Measurements from ENCODE around the gene IGSF21. TPM values are rescaled to one million over a fixed set of nuclear protein-coding genes. Genes with fewer than 3 reads are reported as not detected.

IGSF21 gene
- total RNA-seq, 5 donors from 2014 or later (not counting 1 experiment from before 2014, with no cell fraction given) = not detected

GRCh38 chr1:18344755-18345154 is 237.2 kb downstream of the IGSF21 start:
- no peaks in the 10 kb centered on the region for H3K4me1 Mint-ChIP-seq
- H3K9me3 Mint-ChIP-seq = peaks cover 0 to 5% (median 0%) of the 10 kb centered on the region in 3 donors
- no peak overlapping the region for H3K4me3 ChIP-seq (ENCODE audit: control insufficient read depth in 1 of 2, extremely low read depth in 1 of 2, low read length in 1 of 2)
- ChIA-PET POLR2A (no interaction called here), CTCF (no interaction called here)
- no peaks in the 10 kb centered on the region for H3K36me3 ChIP-seq (ENCODE audit: control insufficient read depth in 2 of 2, extremely low read depth in 1 of 2, insufficient read depth in 1 of 2, low read length in 1 of 2)
- H3K9me3 ChIP-seq = no peaks in the 10 kb centered on the region
- DNase-seq (no peak), ATAC-seq (replicated peaks in 1 of 4) (no peak)
- peaks cover 0 to 7% of the 10 kb centered on the region in 2 experiments for H3K27me3 ChIP-seq (replicated peaks in 1 of 2; ENCODE audit: control insufficient read depth in 2 of 2, extremely low read depth in 1 of 2, insufficient read depth in 2 of 2, low read length in 1 of 2)
- H3K27ac Mint-ChIP-seq = no peak overlapping the region
- H3K4me3 Mint-ChIP-seq = no peak overlapping the region
- 27% methylated on average over 2 of the region's 3 CpGs for WGBS (ENCODE audit: insufficient coverage)
- H3K36me3 Mint-ChIP-seq = no peaks in the 10 kb centered on the region
- no peak overlapping the region for H3K27ac ChIP-seq (ENCODE audit: low read length)
- H3K27me3 Mint-ChIP-seq = peaks cover 15 to 28% of the 10 kb centered on the region in 2 donors
- no peaks in the 10 kb centered on the region for H3K4me1 ChIP-seq (ENCODE audit: control insufficient read depth in 1 of 2, extremely low read depth in 1 of 2, insufficient read depth in 2 of 2, low read length in 2 of 2)

GRCh38 chr1:18347559-18347958 is 240.0 kb downstream of the IGSF21 start:
- H3K4me1 Mint-ChIP-seq = no peaks in the 10 kb centered on the region

GRCh38 chr1:18348354-18348753 is 240.8 kb downstream of the IGSF21 start:
- CTCF ChIA-PET = no interaction called here
- H3K27ac Mint-ChIP-seq = no peak overlapping the region
- H3K4me3 ChIP-seq (ENCODE audit: control insufficient read depth in 1 of 2, extremely low read depth in 1 of 2, low read length in 1 of 2) = no peak overlapping the region
- peaks cover 0 to under 1% (median 0%) of the 10 kb centered on the region in 3 donors for H3K9me3 Mint-ChIP-seq
- WGBS (ENCODE audit: insufficient coverage) = 40% methylated on average over 2 of the region's 3 CpGs
- H3K36me3 Mint-ChIP-seq = no peaks in the 10 kb centered on the region
- H3K36me3 ChIP-seq (ENCODE audit: control insufficient read depth in 2 of 2, extremely low read depth in 1 of 2, insufficient read depth in 1 of 2, low read length in 1 of 2) = no peaks in the 10 kb centered on the region
- no peaks in the 10 kb centered on the region for H3K4me1 Mint-ChIP-seq
- H3K27ac ChIP-seq (ENCODE audit: low read length) = no peak overlapping the region
- ATAC-seq (replicated peaks in 1 of 4) = no peak
- H3K4me1 ChIP-seq (ENCODE audit: control insufficient read depth in 1 of 2, extremely low read depth in 1 of 2, insufficient read depth in 2 of 2, low read length in 2 of 2) = no peaks in the 10 kb centered on the region
- no peak overlapping the region for H3K4me3 Mint-ChIP-seq
- peaks cover 2 to 33% of the 10 kb centered on the region in 2 experiments for H3K27me3 ChIP-seq (replicated peaks in 1 of 2; ENCODE audit: control insufficient read depth in 2 of 2, extremely low read depth in 1 of 2, insufficient read depth in 2 of 2, low read length in 1 of 2)
- H3K9me3 ChIP-seq = no peaks in the 10 kb centered on the region
- peaks cover 28 to 40% of the 10 kb centered on the region in 2 donors for H3K27me3 Mint-ChIP-seq
- DNase-seq = no peak
- POLR2A ChIA-PET = no interaction called here

More at GRCh38 chr1:18347559-18347958, 240.0 kb downstream of the IGSF21 start:
- H3K4me3 Mint-ChIP-seq = no peak overlapping the region
- Histone ChIP-seq H3K27ac (ENCODE audit: low read length) (no peak overlapping the region), H3K27me3 (replicated peaks in 1 of 2; ENCODE audit: control insufficient read depth in 2 of 2, extremely low read depth in 1 of 2, insufficient read depth in 2 of 2, low read length in 1 of 2) (peaks cover 2 to 25% of the 10 kb centered on the region in 2 experiments), H3K4me1 (ENCODE audit: control insufficient read depth in 1 of 2, extremely low read depth in 1 of 2, insufficient read depth in 2 of 2, low read length in 2 of 2) (no peaks in the 10 kb centered on the region), H3K36me3 (ENCODE audit: control insufficient read depth in 2 of 2, extremely low read depth in 1 of 2, insufficient read depth in 1 of 2, low read length in 1 of 2) (no peaks in the 10 kb centered on the region), H3K4me3 (ENCODE audit: control insufficient read depth in 1 of 2, extremely low read depth in 1 of 2, low read length in 1 of 2) (no peak overlapping the region), H3K9me3 (no peaks in the 10 kb centered on the region)
- ATAC-seq (replicated peaks in 1 of 4) (no peak), DNase-seq (no peak)
- H3K27ac Mint-ChIP-seq = no peak overlapping the region
- WGBS (ENCODE audit: insufficient coverage) = 95% methylated on average over 3 of the region's 5 CpGs
- ChIA-PET POLR2A (no interaction called here), CTCF (no interaction called here)
- H3K9me3 Mint-ChIP-seq = peaks cover 0 to 5% (median 0%) of the 10 kb centered on the region in 3 donors
- H3K36me3 Mint-ChIP-seq = no peaks in the 10 kb centered on the region
- H3K27me3 Mint-ChIP-seq = peaks cover 31 to 32% of the 10 kb centered on the region in 2 donors

- ATAC-seq (replicated peaks in 1 of 4) = no peak
- DNase-seq = no peak
- CTCF ChIA-PET = no interaction called here
- H3K27me3 ChIP-seq (replicated peaks in 1 of 2; ENCODE audit: control insufficient read depth in 2 of 2, extremely low read depth in 1 of 2, insufficient read depth in 2 of 2, low read length in 1 of 2) = peaks cover 2 to 29% of the 10 kb centered on the region in 2 experiments
- Mint-ChIP-seq H3K4me1 (no peaks in the 10 kb centered on the region), H3K4me3 (no peak overlapping the region), H3K27me3 (peaks cover 35 to 50% of the 10 kb centered on the region in 2 donors), H3K9me3 (no peaks in the 10 kb centered on the region), H3K27ac (no peak overlapping the region), H3K36me3 (no peaks in the 10 kb centered on the region)
- 61% methylated on average over 11 of the region's 18 CpGs for WGBS (ENCODE audit: insufficient coverage)
- H3K4me1 ChIP-seq (ENCODE audit: control insufficient read depth in 1 of 2, extremely low read depth in 1 of 2, insufficient read depth in 2 of 2, low read length in 2 of 2) = no peaks in the 10 kb centered on the region
- POLR2A ChIA-PET = no interaction called here
- no peak overlapping the region for H3K27ac ChIP-seq (ENCODE audit: low read length)
- no peak overlapping the region for H3K4me3 ChIP-seq (ENCODE audit: control insufficient read depth in 1 of 2, extremely low read depth in 1 of 2, low read length in 1 of 2)
- no peaks in the 10 kb centered on the region for H3K36me3 ChIP-seq (ENCODE audit: control insufficient read depth in 2 of 2, extremely low read depth in 1 of 2, insufficient read depth in 1 of 2, low read length in 1 of 2)
- H3K9me3 ChIP-seq = no peaks in the 10 kb centered on the region
Measured at GRCh38 chr1:18350747-18351146, 243.1 kb downstream of the IGSF21 start.

GRCh38 chr1:18351735-18352134 is 244.1 kb downstream of the IGSF21 start:
- no peaks in the 10 kb centered on the region for H3K4me1 Mint-ChIP-seq
- no peak for DNase-seq
- no peaks in the 10 kb centered on the region for H3K36me3 Mint-ChIP-seq
- no peak overlapping the region for H3K27ac Mint-ChIP-seq
- H3K4me3 Mint-ChIP-seq = no peak overlapping the region
- Histone ChIP-seq H3K4me3 (ENCODE audit: control insufficient read depth in 1 of 2, extremely low read depth in 1 of 2, low read length in 1 of 2) (no peak overlapping the region), H3K27ac (ENCODE audit: low read length) (no peak overlapping the region), H3K36me3 (ENCODE audit: control insufficient read depth in 2 of 2, extremely low read depth in 1 of 2, insufficient read depth in 1 of 2, low read length in 1 of 2) (no peaks in the 10 kb centered on the region), H3K27me3 (replicated peaks in 1 of 2; ENCODE audit: control insufficient read depth in 2 of 2, extremely low read depth in 1 of 2, insufficient read depth in 2 of 2, low read length in 1 of 2) (peaks cover 2 to 29% of the 10 kb centered on the region in 2 experiments), H3K9me3 (no peaks in the 10 kb centered on the region), H3K4me1 (ENCODE audit: control insufficient read depth in 1 of 2, extremely low read depth in 1 of 2, insufficient read depth in 2 of 2, low read length in 2 of 2) (no peaks in the 10 kb centered on the region)
- H3K27me3 Mint-ChIP-seq = peaks cover 37 to 48% of the 10 kb centered on the region in 2 donors
- H3K9me3 Mint-ChIP-seq = no peaks in the 10 kb centered on the region
- no peak for ATAC-seq (replicated peaks in 1 of 4)
- WGBS (ENCODE audit: insufficient coverage) = 87% methylated on average over 6 of the region's 10 CpGs
- ChIA-PET CTCF (no interaction called here), POLR2A (no interaction called here)

GRCh38 chr1:18352636-18353265 is 245.2 kb downstream of the IGSF21 start:
- no peak for DNase-seq
- WGBS (ENCODE audit: insufficient coverage) = 22% methylated on average over 8 of the region's 17 CpGs
- ChIA-PET CTCF (no interaction called here), POLR2A (no interaction called here)
- no peaks in the 10 kb centered on the region for H3K9me3 Mint-ChIP-seq
- H3K4me1 Mint-ChIP-seq = no peaks in the 10 kb centered on the region
- no peak for ATAC-seq (replicated peaks in 1 of 4)
- H3K36me3 Mint-ChIP-seq = no peaks in the 10 kb centered on the region
- H3K27ac ChIP-seq (ENCODE audit: low read length) = no peak overlapping the region
- H3K4me1 ChIP-seq (ENCODE audit: control insufficient read depth in 1 of 2, extremely low read depth in 1 of 2, insufficient read depth in 2 of 2, low read length in 2 of 2) = no peaks in the 10 kb centered on the region
- H3K27me3 Mint-ChIP-seq = peaks cover 46 to 54% of the 10 kb centered on the region in 2 donors
- peaks cover 2 to 31% of the 10 kb centered on the region in 2 experiments for H3K27me3 ChIP-seq (replicated peaks in 1 of 2; ENCODE audit: control insufficient read depth in 2 of 2, extremely low read depth in 1 of 2, insufficient read depth in 2 of 2, low read length in 1 of 2)
- H3K9me3 ChIP-seq = no peaks in the 10 kb centered on the region
- H3K27ac Mint-ChIP-seq = no peak overlapping the region
- H3K4me3 Mint-ChIP-seq = no peak overlapping the region
- H3K36me3 ChIP-seq (ENCODE audit: control insufficient read depth in 2 of 2, extremely low read depth in 1 of 2, insufficient read depth in 1 of 2, low read length in 1 of 2) = no peaks in the 10 kb centered on the region
- no peak overlapping the region for H3K4me3 ChIP-seq (ENCODE audit: control insufficient read depth in 1 of 2, extremely low read depth in 1 of 2, low read length in 1 of 2)

Data from T-cell (primary cell).